ENCODE data around the gene SCIN.

Gene SCIN

DNA sequence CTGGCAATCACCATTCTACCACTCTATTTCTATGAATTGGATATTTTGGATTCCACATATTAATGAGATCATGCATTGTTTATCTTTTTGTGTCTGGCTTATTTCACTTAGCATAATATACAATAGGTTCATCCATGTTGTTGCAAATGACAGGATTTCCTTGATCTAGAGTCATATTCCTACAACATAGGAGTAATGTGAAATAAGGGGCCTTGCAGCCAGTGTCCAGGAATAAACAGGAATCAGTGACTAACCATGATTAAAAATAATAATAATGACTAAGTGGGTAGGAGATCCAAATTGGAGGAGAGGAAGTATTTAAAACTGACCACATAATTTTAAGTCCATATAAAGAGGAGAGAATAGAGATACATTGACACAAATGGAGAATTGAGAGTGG, 49.9 kb downstream of the SCIN start:
- ATAC-seq (ENCODE audit: insufficient read depth, low read depth) (no peak), DNase-seq (no peak)
- Histone ChIP-seq H2AFZ (ENCODE audit: low read depth, low read length) (no peak overlapping the region), H3K36me3 (ENCODE audit: insufficient read depth, low read length) (no peaks in the 10 kb centered on the region), H3K79me2 (ENCODE audit: insufficient read depth, low read length) (no peaks in the 10 kb centered on the region), H3K4me2 (ENCODE audit: insufficient read depth, low read length) (no peak overlapping the region), H3K27ac (ENCODE audit: low read length) (no peak overlapping the region), H3K9me3 (ENCODE audit: insufficient read depth, low read length, severe bottlenecking) (no peaks in the 10 kb centered on the region), H3K9ac (ENCODE audit: low read depth, low read length) (no peak overlapping the region), H3K4me1 (ENCODE audit: insufficient read depth, low read length) (no peaks in the 10 kb centered on the region), H4K20me1 (ENCODE audit: insufficient read depth, low read length) (no peaks in the 10 kb centered on the region), H3K27me3 (ENCODE audit: insufficient read depth, low read length, poor library complexity) (no peaks in the 10 kb centered on the region), H3K4me3 (ENCODE audit: low read depth in 1 of 2, low read length in 2 of 2) (no peak overlapping the region)
- TF ChIP-seq, protein P1, sequence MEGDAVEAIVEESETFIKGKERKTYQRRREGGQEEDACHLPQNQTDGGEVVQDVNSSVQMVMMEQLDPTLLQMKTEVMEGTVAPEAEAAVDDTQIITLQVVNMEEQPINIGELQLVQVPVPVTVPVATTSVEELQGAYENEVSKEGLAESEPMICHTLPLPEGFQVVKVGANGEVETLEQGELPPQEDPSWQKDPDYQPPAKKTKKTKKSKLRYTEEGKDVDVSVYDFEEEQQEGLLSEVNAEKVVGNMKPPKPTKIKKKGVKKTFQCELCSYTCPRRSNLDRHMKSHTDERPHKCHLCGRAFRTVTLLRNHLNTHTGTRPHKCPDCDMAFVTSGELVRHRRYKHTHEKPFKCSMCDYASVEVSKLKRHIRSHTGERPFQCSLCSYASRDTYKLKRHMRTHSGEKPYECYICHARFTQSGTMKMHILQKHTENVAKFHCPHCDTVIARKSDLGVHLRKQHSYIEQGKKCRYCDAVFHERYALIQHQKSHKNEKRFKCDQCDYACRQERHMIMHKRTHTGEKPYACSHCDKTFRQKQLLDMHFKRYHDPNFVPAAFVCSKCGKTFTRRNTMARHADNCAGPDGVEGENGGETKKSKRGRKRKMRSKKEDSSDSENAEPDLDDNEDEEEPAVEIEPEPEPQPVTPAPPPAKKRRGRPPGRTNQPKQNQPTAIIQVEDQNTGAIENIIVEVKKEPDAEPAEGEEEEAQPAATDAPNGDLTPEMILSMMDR (IDR thresholded peaks at IDR 0.05; ENCODE audit: borderline replicate concordance, extremely low read depth, low read length, poor library complexity, severe bottlenecking), result no peak
- TF ChIP-seq EZH2 (IDR thresholded peaks at IDR 0.05; ENCODE audit: borderline replicate concordance, low read depth, low read length, severe bottlenecking), result no peak

DNA sequence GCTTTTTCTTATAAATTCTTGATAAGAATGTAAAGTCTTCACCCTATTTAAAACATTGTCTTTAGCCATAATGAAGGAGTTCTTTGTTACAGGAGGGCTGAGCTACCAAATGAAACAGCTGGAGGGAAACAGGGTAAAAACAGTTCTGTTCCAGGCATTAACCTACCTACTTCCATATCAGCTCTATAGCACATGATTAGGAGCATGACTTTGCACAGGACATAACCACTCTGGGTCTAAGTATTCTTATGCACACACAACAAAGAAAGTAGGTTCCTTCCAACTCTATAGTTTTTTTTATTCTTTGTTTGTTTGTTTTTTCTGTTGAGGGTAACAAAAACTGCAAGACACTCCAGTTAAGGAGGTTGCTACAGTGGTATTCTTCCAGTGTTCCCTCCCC, 52.7 kb downstream of the SCIN start:
- no peak overlapping the region for H3K4me2 ChIP-seq (ENCODE audit: insufficient read depth, low read length)
- H2AFZ ChIP-seq (ENCODE audit: low read depth, low read length), result no peak overlapping the region
- no peaks in the 10 kb centered on the region for H3K4me1 ChIP-seq (ENCODE audit: insufficient read depth, low read length)
- no peaks in the 10 kb centered on the region for H3K79me2 ChIP-seq (ENCODE audit: insufficient read depth, low read length)
- H4K20me1 ChIP-seq (ENCODE audit: insufficient read depth, low read length), result no peaks in the 10 kb centered on the region
- no peaks in the 10 kb centered on the region for H3K9me3 ChIP-seq (ENCODE audit: insufficient read depth, low read length, severe bottlenecking)
- no peak overlapping the region for H3K4me3 ChIP-seq (ENCODE audit: low read depth in 1 of 2, low read length in 2 of 2)
- no peak overlapping the region for H3K9ac ChIP-seq (ENCODE audit: low read depth, low read length)
- H3K27me3 ChIP-seq (ENCODE audit: insufficient read depth, low read length, poor library complexity), result no peaks in the 10 kb centered on the region
- DNase-seq, result no peak
- TF ChIP-seq, protein P1 (IDR thresholded peaks at IDR 0.05; ENCODE audit: borderline replicate concordance, extremely low read depth, low read length, poor library complexity, severe bottlenecking), result no peak
- no peak for TF ChIP-seq EZH2 (IDR thresholded peaks at IDR 0.05; ENCODE audit: borderline replicate concordance, low read depth, low read length, severe bottlenecking)
- no peak for ATAC-seq (ENCODE audit: insufficient read depth, low read depth)
- H3K36me3 ChIP-seq (ENCODE audit: insufficient read depth, low read length), result no peaks in the 10 kb centered on the region
- H3K27ac ChIP-seq (ENCODE audit: low read length), result no peak overlapping the region

DNA sequence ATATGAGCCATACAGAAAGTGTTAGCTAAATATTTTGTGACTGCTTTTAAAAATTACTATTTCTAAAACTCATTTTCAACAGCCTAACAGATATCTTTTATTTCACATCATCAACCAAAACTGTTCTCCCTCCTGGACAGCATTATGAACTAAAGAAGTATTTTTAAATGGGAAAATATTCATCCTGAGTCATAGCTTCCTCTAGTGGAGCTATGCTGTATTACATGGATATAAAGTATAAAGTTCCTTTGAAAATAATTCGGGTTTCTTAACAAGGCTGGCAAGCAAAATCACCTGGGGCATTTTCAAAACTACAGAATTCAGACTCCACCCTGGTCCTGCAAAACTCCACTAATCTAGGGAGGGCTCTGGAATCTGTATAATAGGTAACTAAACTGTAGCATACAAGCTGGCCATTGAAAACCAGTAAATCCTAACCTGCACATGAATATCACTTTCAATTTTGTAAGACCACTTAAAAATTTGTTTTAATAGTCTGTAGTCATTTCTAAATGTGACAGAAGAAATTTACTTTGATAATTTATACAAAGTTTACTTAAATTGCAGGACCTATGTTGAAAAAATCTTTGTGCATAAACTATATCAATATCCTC, 53.5 kb downstream of the SCIN start:
- Histone ChIP-seq H3K27ac (ENCODE audit: low read length) (no peak overlapping the region), H3K9me3 (ENCODE audit: insufficient read depth, low read length, severe bottlenecking) (no peaks in the 10 kb centered on the region), H3K4me1 (ENCODE audit: insufficient read depth, low read length) (no peaks in the 10 kb centered on the region), H2AFZ (ENCODE audit: low read depth, low read length) (no peak overlapping the region), H3K9ac (ENCODE audit: low read depth, low read length) (no peak overlapping the region), H3K36me3 (ENCODE audit: insufficient read depth, low read length) (no peaks in the 10 kb centered on the region), H4K20me1 (ENCODE audit: insufficient read depth, low read length) (no peaks in the 10 kb centered on the region), H3K27me3 (ENCODE audit: insufficient read depth, low read length, poor library complexity) (no peaks in the 10 kb centered on the region), H3K79me2 (ENCODE audit: insufficient read depth, low read length) (no peaks in the 10 kb centered on the region), H3K4me2 (ENCODE audit: insufficient read depth, low read length) (no peak overlapping the region), H3K4me3 (ENCODE audit: low read depth in 1 of 2, low read length in 2 of 2) (no peak overlapping the region)
- TF ChIP-seq EZH2 (IDR thresholded peaks at IDR 0.05; ENCODE audit: borderline replicate concordance, low read depth, low read length, severe bottlenecking), result no peak
- TF ChIP-seq, protein P1 (IDR thresholded peaks at IDR 0.05; ENCODE audit: borderline replicate concordance, extremely low read depth, low read length, poor library complexity, severe bottlenecking), result peak; percentile 22
- DNase-seq (no peak), ATAC-seq (ENCODE audit: insufficient read depth, low read depth) (no peak)

Measured in DND-41 (cell line).